Amniotic stem cell (primary cell): Measurements from ENCODE around the gene RAB5B.
"Not testable (repeated sequence)": the region's sequence is repeated elsewhere in the genome, so short reads cannot be mapped to it uniquely, and the experiment has no call there.

ENCODE experiments used
- DNase-seq: peaks from one replicate; lab custom pipeline; 2025; lab: John Stamatoyannopoulos, UW

RAB5B gene

GRCh38 chr12:56014205-56014604, 40.3 kb downstream of the RAB5B start:
- no peak for DNase-seq

GRCh38 chr12:56017181-56017580, 43.3 kb downstream of the RAB5B start:
- no peak for DNase-seq

- no peak for DNase-seq
These were observed 44.5 kb downstream of the RAB5B start for GRCh38 chr12:56018356-56018755.

GRCh38 chr12:56020423-56021184, 46.7 kb downstream of the RAB5B start, which contains the start of gene IKZF4:
Gene IKZF4, plus strand, starts transcription at chr12:56021043. Its CDS starts 451 bp downstream, at chr12:56021494.
- no peak for DNase-seq

GRCh38 chr12:56021889-56022497, 48.1 kb downstream of the RAB5B start:
- no peak for DNase-seq

- DNase-seq: no peak
These were observed 54.8 kb downstream of the RAB5B start for GRCh38 chr12:56028511-56029165.

- no peak for DNase-seq
These were observed 55.3 kb downstream of the RAB5B start for GRCh38 chr12:56029166-56029519.

- DNase-seq: peak; percentile 61
These were observed 55.9 kb downstream of the RAB5B start for GRCh38 chr12:56029666-56030293.

- DNase-seq: no peak
These were observed 58.1 kb downstream of the RAB5B start for GRCh38 chr12:56031987-56032386.

- no peak for DNase-seq
These were observed 60.9 kb downstream of the RAB5B start for GRCh38 chr12:56034586-56035332.

GRCh38 chr12:56037161-56037560, 63.3 kb downstream of the RAB5B start:
- DNase-seq: no peak

GRCh38 chr12:56038022-56038655, 64.3 kb downstream of the RAB5B start:
- DNase-seq: no peak

- no peak for DNase-seq
These were observed 66.3 kb downstream of the RAB5B start for GRCh38 chr12:56040151-56040550.

GRCh38 chr12:56040963-56041551, 67.2 kb downstream of the RAB5B start:
- no peak for DNase-seq

GRCh38 chr12:56041552-56042429, 67.9 kb downstream of the RAB5B start, which contains the start of gene RPS26:
Gene RPS26, plus strand, starts transcription at chr12:56041918. Its CDS starts 249 bp downstream, at chr12:56042167.
- DNase-seq: peak; percentile 99

GRCh38 chr12:56042430-56042813, 68.5 kb downstream of the RAB5B start:
- DNase-seq: not testable (repeated sequence)

GRCh38 chr12:56042843-56043242, 69.0 kb downstream of the RAB5B start:
- DNase-seq: no peak
